ENCODE results near the gene FZD10.

FZD10 gene

DNA sequence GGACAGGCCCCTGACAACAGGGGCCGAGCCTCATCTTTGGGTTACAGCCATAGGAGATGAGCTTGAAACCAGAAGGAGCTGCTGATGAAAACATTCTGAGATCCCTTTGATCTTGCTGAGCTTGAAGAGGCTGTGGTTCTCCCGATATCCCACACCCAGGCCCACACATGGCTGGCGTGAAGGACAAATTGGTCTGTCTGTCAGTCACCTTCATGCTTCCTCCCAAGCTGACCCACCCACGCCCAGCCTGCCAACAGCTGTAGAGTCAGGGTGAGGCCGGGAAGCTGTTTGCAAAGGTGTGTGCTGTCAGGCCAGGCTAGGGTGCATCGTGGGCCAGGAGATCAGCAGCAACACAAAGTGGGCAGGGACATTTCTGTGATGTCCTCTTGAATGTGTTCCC is 43.2 kb downstream of the FZD10 start:
- no peaks in the 10 kb centered on the region for H3K36me3 ChIP-seq (ENCODE audit: insufficient read depth, low read length)
- no peak for TF ChIP-seq POLR2AphosphoS5 (IDR thresholded peaks at IDR 0.05; ENCODE audit: borderline replicate concordance, low read depth, low read length)
- TF ChIP-seq EZH2 (IDR thresholded peaks at IDR 0.05), result no peak
- no peak for TF ChIP-seq FOXP2 (optimal IDR thresholded peaks at IDR 0.05; ENCODE audit: control extremely low read depth, extremely low read length, insufficient read depth)
- H3K27ac ChIP-seq, result no peak overlapping the region
- no peaks in the 10 kb centered on the region for H3K9me3 ChIP-seq (ENCODE audit: low read depth, low read length)
- no peak overlapping the region for H3K4me3 ChIP-seq
- no peak for DNase-seq (ENCODE audit: low read depth, low spot score)
- no peak overlapping the region for H3K9ac ChIP-seq (ENCODE audit: insufficient read length)

DNA sequence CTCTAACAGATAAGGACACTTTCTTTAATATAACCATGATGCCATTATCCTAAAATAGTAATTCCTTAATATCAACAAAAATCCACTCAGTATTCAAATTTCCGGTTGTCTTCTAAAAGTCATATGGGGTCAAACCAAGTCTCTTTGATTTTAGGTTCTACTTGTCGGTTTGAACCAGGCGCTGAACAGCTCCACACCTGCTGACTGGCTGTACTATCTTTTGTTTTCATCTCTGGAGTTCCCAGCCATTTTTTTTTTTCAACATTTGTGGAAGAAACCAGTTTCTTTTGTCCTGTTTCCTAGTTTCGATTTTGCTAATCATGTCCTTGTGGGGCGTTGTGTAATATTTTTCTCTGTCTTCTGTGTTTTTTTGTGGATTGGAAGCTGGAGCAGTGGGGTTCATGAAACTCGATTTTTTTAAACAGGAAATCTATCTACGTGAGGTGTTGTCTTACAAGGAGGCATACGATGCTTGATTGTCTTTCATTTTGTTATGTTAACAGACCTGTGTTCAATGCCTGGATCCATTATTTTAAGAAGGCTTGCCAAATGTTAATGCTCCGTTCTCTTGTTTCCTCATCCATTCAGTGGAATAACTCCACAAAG is 50.2 kb downstream of the FZD10 start:
- H3K9ac ChIP-seq (ENCODE audit: insufficient read length), result no peak overlapping the region
- TF ChIP-seq FOXP2 (optimal IDR thresholded peaks at IDR 0.05; ENCODE audit: control extremely low read depth, extremely low read length, insufficient read depth) (no peak), EZH2 (IDR thresholded peaks at IDR 0.05) (no peak), POLR2AphosphoS5 (IDR thresholded peaks at IDR 0.05; ENCODE audit: borderline replicate concordance, low read depth, low read length) (no peak)
- no peaks in the 10 kb centered on the region for H3K9me3 ChIP-seq (ENCODE audit: low read depth, low read length)
- H3K4me3 ChIP-seq, result no peak overlapping the region
- no peaks in the 10 kb centered on the region for H3K36me3 ChIP-seq (ENCODE audit: insufficient read depth, low read length)
- no peak for DNase-seq (ENCODE audit: low read depth, low spot score)
- no peak overlapping the region for H3K27ac ChIP-seq

DNA sequence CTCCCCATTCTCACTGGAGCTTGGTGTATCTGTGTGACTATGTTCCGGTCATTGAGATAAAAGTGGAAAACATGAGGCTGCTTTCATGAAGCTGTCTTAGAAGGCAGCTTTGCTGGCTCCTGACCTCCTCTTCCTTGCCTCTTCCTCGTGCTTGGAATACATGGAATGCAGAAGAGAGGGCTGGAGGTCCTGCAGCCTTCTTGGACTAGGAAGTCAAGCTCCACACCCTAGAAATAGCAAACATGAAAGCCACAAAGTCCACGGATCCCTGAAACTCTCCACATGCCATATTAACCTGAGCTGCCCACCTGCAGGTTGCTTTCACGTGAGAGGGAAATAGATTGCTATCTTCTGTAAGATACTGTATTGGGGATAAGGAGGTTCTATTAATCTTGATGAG is 51.0 kb downstream of the FZD10 start:
- H3K9ac ChIP-seq (ENCODE audit: insufficient read length), result no peak overlapping the region
- H3K9me3 ChIP-seq (ENCODE audit: low read depth, low read length), result no peaks in the 10 kb centered on the region
- no peak for DNase-seq (ENCODE audit: low read depth, low spot score)
- no peak for TF ChIP-seq FOXP2 (optimal IDR thresholded peaks at IDR 0.05; ENCODE audit: control extremely low read depth, extremely low read length, insufficient read depth)
- H3K4me3 ChIP-seq, result no peak overlapping the region
- H3K36me3 ChIP-seq (ENCODE audit: insufficient read depth, low read length), result no peaks in the 10 kb centered on the region
- no peak overlapping the region for H3K27ac ChIP-seq

DNA sequence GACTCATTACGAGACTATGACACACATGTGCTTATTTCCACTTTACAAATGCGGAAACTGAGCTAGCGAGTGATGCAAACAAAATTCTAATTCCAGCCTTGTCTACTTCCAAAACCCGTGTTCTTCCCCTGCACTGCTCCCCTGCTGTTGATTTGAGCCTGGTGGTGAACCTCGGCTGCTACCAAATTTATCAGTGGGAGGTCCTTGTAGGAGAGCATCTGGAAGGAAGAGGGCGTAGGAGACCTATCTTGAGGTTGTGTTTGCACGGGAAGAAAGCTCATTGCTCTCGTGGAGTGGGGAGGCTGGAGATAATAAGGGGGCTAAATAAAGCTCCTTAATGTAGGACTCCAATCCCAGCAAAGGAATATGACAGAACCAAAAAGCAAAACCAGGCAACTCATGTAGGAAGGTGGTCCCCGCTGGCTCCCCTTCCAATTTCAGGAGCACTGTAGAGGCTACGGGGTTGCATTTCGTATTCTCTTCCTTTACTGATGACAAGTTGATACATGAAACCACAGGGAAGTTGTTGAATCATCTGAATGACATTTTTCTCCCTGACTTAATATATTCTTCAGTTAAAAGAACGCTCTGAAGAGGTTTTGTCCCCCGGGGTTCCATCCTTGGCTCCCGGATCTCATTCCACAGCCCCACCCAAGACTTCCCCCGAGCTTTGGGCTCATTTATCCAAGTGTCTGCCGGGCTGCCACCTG is 52.6 kb downstream of the FZD10 start:
- TF ChIP-seq EZH2 (IDR thresholded peaks at IDR 0.05) (no peak), POLR2AphosphoS5 (IDR thresholded peaks at IDR 0.05; ENCODE audit: borderline replicate concordance, low read depth, low read length) (no peak), FOXP2 (optimal IDR thresholded peaks at IDR 0.05; ENCODE audit: control extremely low read depth, extremely low read length, insufficient read depth) (no peak)
- no peak overlapping the region for H3K4me3 ChIP-seq
- no peaks in the 10 kb centered on the region for H3K9me3 ChIP-seq (ENCODE audit: low read depth, low read length)
- no peak overlapping the region for H3K9ac ChIP-seq (ENCODE audit: insufficient read length)
- no peak for DNase-seq (ENCODE audit: low read depth, low spot score)
- no peaks in the 10 kb centered on the region for H3K36me3 ChIP-seq (ENCODE audit: insufficient read depth, low read length)
- H3K27ac ChIP-seq, result no peak overlapping the region

Measured in SK-N-MC (cell line).